GM06990 (cell line): ENCODE results near the gene NFIA.

Experiments used
- DNase-seq: peaks from one replicate; pipeline ENCODE4 v3.0.0-alpha.2; 2011; ENCODE audit not compliant: insufficient read length; ENCODE audit errors: extremely low read depth
- H3K27me3 ChIP-seq: replicated peaks from 2 replicates; pipeline ENCODE4 v1.6.0; 2011; ENCODE audit warnings: low read length; ENCODE audit not compliant: control insufficient read depth, insufficient read depth
- H3K36me3 ChIP-seq: 2 replicates; pipeline ENCODE4 v1.5.1; 2011; ENCODE audit warnings: low read length; ENCODE audit not compliant: control insufficient read depth, insufficient read depth
- H3K4me3 ChIP-seq: replicated peaks from 2 replicates; pipeline ENCODE4 v1.5.1; 2011; ENCODE audit warnings: low read depth, mild to moderate bottlenecking, control low read depth, low read length
- TF ChIP-seq, protein P1 (sequence below): IDR thresholded peaks from 2 replicates; pipeline ENCODE4 v1.5.1; 2011; ENCODE audit warnings: low read length, control low read depth, mild to moderate bottlenecking, inconsistent platforms; ENCODE audit not compliant: insufficient read depth, poor library complexity, severe bottlenecking

Gene NFIA

DNA sequence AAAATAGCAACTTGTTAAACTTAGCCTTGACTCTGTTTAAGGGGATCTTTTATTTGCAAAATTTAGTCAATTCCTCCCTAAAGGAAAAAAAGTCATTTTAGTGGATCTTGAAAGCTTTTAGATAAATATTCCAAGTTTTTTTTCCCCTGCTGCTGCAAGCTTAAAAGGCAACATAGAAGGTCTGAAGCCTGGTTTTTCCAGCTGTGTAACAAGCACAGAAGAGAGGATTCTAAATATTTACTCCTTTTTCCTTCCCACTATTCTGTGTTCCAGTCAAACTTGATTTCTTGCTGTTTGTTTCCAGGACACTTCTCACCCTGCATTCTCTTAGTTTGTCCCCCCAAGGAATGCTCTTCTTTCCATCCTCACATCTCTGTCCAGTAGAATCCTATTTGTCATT is 86.7 kb downstream of the NFIA start:
- DNase-seq, result no peak
- no peaks in the 10 kb centered on the region for H3K27me3 ChIP-seq
- H3K4me3 ChIP-seq, result no peak overlapping the region
- TF ChIP-seq, protein P1, sequence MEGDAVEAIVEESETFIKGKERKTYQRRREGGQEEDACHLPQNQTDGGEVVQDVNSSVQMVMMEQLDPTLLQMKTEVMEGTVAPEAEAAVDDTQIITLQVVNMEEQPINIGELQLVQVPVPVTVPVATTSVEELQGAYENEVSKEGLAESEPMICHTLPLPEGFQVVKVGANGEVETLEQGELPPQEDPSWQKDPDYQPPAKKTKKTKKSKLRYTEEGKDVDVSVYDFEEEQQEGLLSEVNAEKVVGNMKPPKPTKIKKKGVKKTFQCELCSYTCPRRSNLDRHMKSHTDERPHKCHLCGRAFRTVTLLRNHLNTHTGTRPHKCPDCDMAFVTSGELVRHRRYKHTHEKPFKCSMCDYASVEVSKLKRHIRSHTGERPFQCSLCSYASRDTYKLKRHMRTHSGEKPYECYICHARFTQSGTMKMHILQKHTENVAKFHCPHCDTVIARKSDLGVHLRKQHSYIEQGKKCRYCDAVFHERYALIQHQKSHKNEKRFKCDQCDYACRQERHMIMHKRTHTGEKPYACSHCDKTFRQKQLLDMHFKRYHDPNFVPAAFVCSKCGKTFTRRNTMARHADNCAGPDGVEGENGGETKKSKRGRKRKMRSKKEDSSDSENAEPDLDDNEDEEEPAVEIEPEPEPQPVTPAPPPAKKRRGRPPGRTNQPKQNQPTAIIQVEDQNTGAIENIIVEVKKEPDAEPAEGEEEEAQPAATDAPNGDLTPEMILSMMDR, result no peak
- H3K36me3 ChIP-seq, result no peaks in the 10 kb centered on the region

DNA sequence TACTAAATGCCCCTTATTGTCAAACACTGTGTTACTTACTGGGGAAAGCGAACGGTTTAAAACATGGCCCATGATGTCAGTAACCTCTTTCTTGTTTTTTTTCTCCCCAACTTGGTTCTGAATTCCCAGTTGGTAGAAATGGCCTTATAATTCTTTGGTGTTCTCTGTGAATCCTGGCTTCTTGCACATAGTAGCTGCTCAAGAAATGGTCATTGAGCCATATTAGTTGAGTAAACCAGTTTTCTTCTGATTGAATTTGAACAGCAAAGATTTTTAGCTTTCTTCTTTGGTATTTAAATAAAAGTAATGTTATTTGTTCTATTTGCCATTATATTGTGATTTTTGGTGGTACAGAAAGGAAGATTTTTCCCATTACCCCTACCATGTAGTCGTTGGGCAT is 87.3 kb downstream of the NFIA start:
- H3K4me3 ChIP-seq, result no peak overlapping the region
- no peaks in the 10 kb centered on the region for H3K36me3 ChIP-seq
- no peak for DNase-seq
- no peaks in the 10 kb centered on the region for H3K27me3 ChIP-seq
- TF ChIP-seq, protein P1, result no peak

DNA sequence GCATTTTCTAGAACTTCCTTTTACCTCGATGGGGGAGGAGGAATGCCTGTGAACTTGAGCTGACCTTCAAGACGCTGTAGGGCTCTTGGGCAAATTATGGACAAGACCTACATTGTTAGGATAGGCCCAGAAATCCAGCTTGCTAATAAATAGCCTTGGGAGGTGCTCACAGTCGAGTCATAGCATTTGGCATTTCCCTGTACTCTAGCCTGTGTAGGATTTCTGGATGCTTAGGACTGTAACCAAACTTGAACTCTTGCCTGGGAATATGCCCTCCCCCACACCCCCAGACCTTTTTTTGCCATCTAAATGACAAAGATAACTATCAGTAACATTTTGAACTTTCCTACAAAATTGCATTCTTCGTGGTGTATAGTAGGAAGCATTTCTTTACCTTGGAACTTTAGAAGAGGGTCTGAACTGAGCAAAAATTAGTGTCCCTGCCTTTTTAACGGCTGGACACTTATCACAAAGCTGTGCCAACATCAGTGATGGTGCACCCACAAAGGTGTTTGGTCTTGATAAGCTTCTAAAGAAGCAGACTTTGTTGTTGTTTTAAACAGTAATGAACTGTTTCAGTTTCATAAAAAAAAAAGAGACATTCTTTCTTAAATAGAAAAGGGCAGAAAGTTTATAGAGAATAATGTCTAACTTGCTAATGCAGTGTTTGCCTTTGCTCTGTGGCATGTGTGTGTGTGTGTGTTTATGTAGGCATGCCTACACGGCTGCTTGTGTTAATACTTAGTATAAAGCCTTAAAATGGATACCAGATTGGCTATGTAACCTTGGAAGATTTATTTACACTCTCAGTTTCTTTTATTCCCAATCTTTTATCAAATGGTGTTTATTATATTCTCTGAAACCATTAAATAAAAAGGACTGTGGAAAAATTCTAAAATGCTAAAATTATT is 88.2 kb downstream of the NFIA start:
- no peaks in the 10 kb centered on the region for H3K27me3 ChIP-seq
- no peak for DNase-seq
- H3K4me3 ChIP-seq, result no peak overlapping the region
- H3K36me3 ChIP-seq, result no peaks in the 10 kb centered on the region
- TF ChIP-seq, protein P1, result no peak

DNA sequence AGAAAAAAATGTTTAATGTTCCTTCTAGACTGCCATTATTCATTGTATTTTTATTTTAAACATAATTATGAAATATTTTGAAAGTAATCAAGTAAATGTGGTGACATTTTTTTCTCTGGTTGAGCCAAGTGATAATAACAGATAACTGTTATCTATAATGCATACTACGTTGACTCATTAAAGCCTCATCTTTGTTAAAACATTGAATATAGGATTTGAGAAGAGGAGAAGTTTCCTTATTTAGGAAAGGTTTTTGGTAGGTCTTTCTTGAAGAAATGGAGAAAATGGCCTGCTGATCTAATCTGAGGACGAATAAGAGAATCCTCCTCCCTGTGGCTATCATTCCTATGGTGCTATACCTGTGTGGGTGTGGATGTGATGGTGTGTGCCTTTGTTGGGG is 89.0 kb downstream of the NFIA start:
- TF ChIP-seq, protein P1, result no peak

DNA sequence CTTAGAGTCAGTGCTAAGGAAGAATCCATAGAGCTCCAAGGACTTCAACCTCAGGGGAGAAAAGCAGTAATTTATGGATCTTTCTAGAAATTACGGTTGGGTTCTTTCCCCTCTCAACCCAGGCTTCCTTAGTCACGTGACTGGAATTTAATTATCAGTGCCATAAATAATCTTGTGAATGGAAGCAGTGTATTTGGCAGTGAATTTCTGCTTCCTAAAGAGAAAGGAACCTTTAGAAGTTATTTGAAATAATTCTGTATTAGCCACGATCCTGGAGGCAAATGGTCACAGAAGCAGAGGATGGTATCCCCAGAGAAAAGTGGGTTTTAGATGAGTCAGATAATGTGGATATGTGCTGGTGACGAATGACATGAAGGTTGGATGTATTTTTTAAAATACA is 89.6 kb downstream of the NFIA start:
- DNase-seq, result no peak
- H3K36me3 ChIP-seq, result no peaks in the 10 kb centered on the region
- TF ChIP-seq, protein P1, result no peak
- no peak overlapping the region for H3K4me3 ChIP-seq
- no peaks in the 10 kb centered on the region for H3K27me3 ChIP-seq

More for the DNA sequence above, 89.0 kb downstream of the NFIA start:
- no peaks in the 10 kb centered on the region for H3K27me3 ChIP-seq
- H3K36me3 ChIP-seq, result no peaks in the 10 kb centered on the region
- DNase-seq, result no peak
- H3K4me3 ChIP-seq, result no peak overlapping the region
